ENCODE measurements around the gene SLC35A1. TPM values are rescaled to one million over a fixed set of nuclear protein-coding genes. Genes with fewer than 3 reads are reported as not detected.

SLC35A1 gene
- total RNA-seq, 1 experiment from 2014 or later, result 6.4 TPM

GRCh38 chr6:87551799-87552198 is 79.0 kb downstream of the SLC35A1 start:
- Mint-ChIP-seq H3K36me3 (peaks cover 48% of the 10 kb centered on the region), H3K27ac (no peak overlapping the region), H3K9me3 (no peaks in the 10 kb centered on the region), H3K4me1 (no peaks in the 10 kb centered on the region), H3K4me3 (no peak overlapping the region), H3K27me3 (ENCODE audit: low read depth) (no peaks in the 10 kb centered on the region)
- TF ChIP-seq NR2C2 (CRISPR knock-in tag; IDR thresholded peaks at IDR 0.05), result no peak
- no peak for TF ChIP-seq ZNF416 (CRISPR knock-in tag; IDR thresholded peaks at IDR 0.05)
- ATAC-seq (no peak), DNase-seq (ENCODE audit: low spot score) (no peak)
- CTCF ChIA-PET, result interaction anchor here (1.0 kb wide), 1 partner anchor 485 kb away, joined by 4 read pairs; no protein-coding TSS in a partner anchor
- POLR2A ChIA-PET, result no interaction called here

GRCh38 chr6:87553159-87553765 is 80.5 kb downstream of the SLC35A1 start:
- Mint-ChIP-seq H3K4me1 (no peaks in the 10 kb centered on the region), H3K36me3 (peaks cover 48% of the 10 kb centered on the region), H3K27ac (peak overlapping the region; percentile 58; the same call in 1 of the 2 replicates), H3K27me3 (ENCODE audit: low read depth) (no peaks in the 10 kb centered on the region), H3K4me3 (no peak overlapping the region), H3K9me3 (no peaks in the 10 kb centered on the region)
- DNase-seq (ENCODE audit: low spot score) (no peak), ATAC-seq (no peak)
- TF ChIP-seq MAX (CRISPR knock-in tag; IDR thresholded peaks at IDR 0.05) (no peak), ZNF671 (CRISPR knock-in tag; IDR thresholded peaks at IDR 0.05) (no peak), CDX4 (CRISPR knock-in tag; IDR thresholded peaks at IDR 0.05; ENCODE audit: borderline replicate concordance) (no peak), NR2C2 (CRISPR knock-in tag; IDR thresholded peaks at IDR 0.05) (no peak), E2F4 (CRISPR knock-in tag; IDR thresholded peaks at IDR 0.05; ENCODE audit: borderline replicate concordance, low read depth) (no peak), FOXK1 (CRISPR knock-in tag; IDR thresholded peaks at IDR 0.05) (no peak), TEAD1 (CRISPR knock-in tag; IDR thresholded peaks at IDR 0.05) (no peak), NFATC4 (CRISPR knock-in tag; IDR thresholded peaks at IDR 0.05) (no peak), ATF3 (CRISPR knock-in tag; conservative IDR thresholded peaks at IDR 0.05) (no peak), RORB (CRISPR knock-in tag; IDR thresholded peaks at IDR 0.05) (no peak), EMX1 (CRISPR knock-in tag; IDR thresholded peaks at IDR 0.05) (no peak)
- ChIA-PET POLR2A (no interaction called here), CTCF (no interaction called here)

GRCh38 chr6:87555506-87555905 is 82.7 kb downstream of the SLC35A1 start:
- POLR2A ChIA-PET, result no interaction called here
- H3K9me3 Mint-ChIP-seq, result no peaks in the 10 kb centered on the region
- no peaks in the 10 kb centered on the region for H3K4me1 Mint-ChIP-seq
- H3K27me3 Mint-ChIP-seq (ENCODE audit: low read depth), result no peaks in the 10 kb centered on the region
- no peak overlapping the region for H3K4me3 Mint-ChIP-seq
- ATAC-seq, result no peak
- H3K27ac Mint-ChIP-seq, result no peak overlapping the region
- DNase-seq (ENCODE audit: low spot score), result no peak
- peaks cover 34% of the 10 kb centered on the region for H3K36me3 Mint-ChIP-seq
- CTCF ChIA-PET, result no interaction called here
- TF ChIP-seq MAX (CRISPR knock-in tag; IDR thresholded peaks at IDR 0.05), result no peak
- TF ChIP-seq JAZF1 (CRISPR knock-in tag; IDR thresholded peaks at IDR 0.05), result no peak
- TF ChIP-seq ZBTB21 (CRISPR knock-in tag; IDR thresholded peaks at IDR 0.05; ENCODE audit: borderline replicate concordance), result no peak
- TF ChIP-seq JUN (CRISPR knock-in tag; IDR thresholded peaks at IDR 0.05), result no peak
- no peak for TF ChIP-seq ZNF512 (CRISPR knock-in tag; IDR thresholded peaks at IDR 0.05; ENCODE audit: borderline replicate concordance)
- TF ChIP-seq E2F4 (CRISPR knock-in tag; IDR thresholded peaks at IDR 0.05; ENCODE audit: borderline replicate concordance, low read depth), result no peak
- TF ChIP-seq AFF4 (CRISPR knock-in tag; IDR thresholded peaks at IDR 0.05; ENCODE audit: borderline replicate concordance), result no peak
- TF ChIP-seq TCF7 (CRISPR knock-in tag; IDR thresholded peaks at IDR 0.05; ENCODE audit: low read depth), result no peak
- no peak for TF ChIP-seq CREB1 (CRISPR knock-in tag; IDR thresholded peaks at IDR 0.05)
- no peak for TF ChIP-seq MLX (CRISPR knock-in tag; IDR thresholded peaks at IDR 0.05)
- no peak for TF ChIP-seq EMX1 (CRISPR knock-in tag; IDR thresholded peaks at IDR 0.05)
- TF ChIP-seq NR2C2 (CRISPR knock-in tag; IDR thresholded peaks at IDR 0.05), result no peak
- no peak for TF ChIP-seq FOXK1 (CRISPR knock-in tag; IDR thresholded peaks at IDR 0.05)
- TF ChIP-seq SP1 (CRISPR knock-in tag; conservative IDR thresholded peaks at IDR 0.05), result no peak

Measured in WTC11 (cell line).